Gastroesophageal sphincter (tissue), 4 donors: ENCODE data around the gene MACROD2. TPM values are rescaled to one million over a fixed set of nuclear protein-coding genes. Genes with fewer than 3 reads are reported as not detected.

Source experiments
- ATAC-seq: fragments of 150-250 bp; one replicate; pipeline ENCODE4 v1.9.1; 2016; ENCODE audit warnings: mild to moderate bottlenecking, moderate library complexity
- H3K27ac ChIP-seq, 4 donors: fragments of 200-600 bp; sonication (generic) in 3 of 4; 1 replicate in 3 of 4; 2 replicates in 1 of 4; pipeline ENCODE4 v1.5.1; 2016 to 2019
- H3K27me3 ChIP-seq: fragments of 200-600 bp; sonication (generic); one replicate; pipeline ENCODE4 v1.5.1; 2019
- H3K36me3 ChIP-seq, 2 donors: fragments of 200-600 bp; sonication (generic); one replicate each; pipeline ENCODE4 v1.5.1; 2019; ENCODE audit warnings: control low read depth in 1 of 2
- H3K4me1 ChIP-seq, 3 donors: fragments of 200-600 bp; sonication (generic); 1 replicate in 2 of 3; 2 replicates in 1 of 3; pipeline ENCODE4 v1.5.1; 2016 to 2019; ENCODE audit warnings: control low read depth in 2 of 3
- H3K4me3 ChIP-seq, 2 donors: fragments of 200-600 bp; sonication (generic); one replicate each; pipeline ENCODE4 v1.5.1; 2019; ENCODE audit warnings: mild to moderate bottlenecking in 1 of 2, moderate library complexity in 1 of 2
- H3K9me3 ChIP-seq, 3 donors: fragments of 200-600 bp; sonication (generic); one replicate each; pipeline ENCODE4 v1.5.1; 2017 to 2019; ENCODE audit warnings: control low read depth in 2 of 3
- EP300 ChIP-seq: sonication (generic); formaldehyde crosslinking; IDR thresholded peaks from one replicate; pipeline ENCODE4 v1.6.1; 2017; ENCODE audit warnings: antibody characterized with exemption, mild to moderate bottlenecking
- POLR2A ChIP-seq, 2 donors: fragments of 450-650 bp; IDR thresholded peaks; one replicate each; pipeline ENCODE4 v1.6.1; 2017; ENCODE audit warnings: antibody characterized with exemption in 2 of 2, mild to moderate bottlenecking in 2 of 2, moderate library complexity in 1 of 2
- POLR2AphosphoS5 ChIP-seq: sonication (generic); formaldehyde crosslinking; IDR thresholded peaks from one replicate; pipeline ENCODE4 v1.6.1; 2017; ENCODE audit warnings: antibody characterized with exemption
- WGBS, 2 donors: methylation state at CpG; one replicate each; pipeline ENCODE4 v1.1.5; 2018; ENCODE audit warnings: low coverage in 1 of 2; 5-methylcytosine and 5-hydroxymethylcytosine counted together
- total RNA-seq, 4 donors: library from RNA; depleted of rRNA; stranded (reverse); fragments of >200 nt; gene quantifications; one replicate each; pipeline ENCODE4 v1.1.0, GENCODE V29; 2016
- TF ChIP-seq, protein P1 (sequence below), 4 experiments: fragments of 200-600 bp in 2 of 4; fragments of 450-650 bp in 2 of 4; sonication (generic) in 1 of 4; IDR thresholded peaks; one replicate each; pipeline ENCODE4 v1.5.1; 2017 to 2019; ENCODE audit warnings: antibody characterized with exemption in 4 of 4, mild to moderate bottlenecking in 2 of 4, moderate library complexity in 2 of 4

MACROD2 gene
- total RNA-seq, 4 donors from 2014 or later, result 4.0 to 12.1 (median 7.4) TPM

DNA sequence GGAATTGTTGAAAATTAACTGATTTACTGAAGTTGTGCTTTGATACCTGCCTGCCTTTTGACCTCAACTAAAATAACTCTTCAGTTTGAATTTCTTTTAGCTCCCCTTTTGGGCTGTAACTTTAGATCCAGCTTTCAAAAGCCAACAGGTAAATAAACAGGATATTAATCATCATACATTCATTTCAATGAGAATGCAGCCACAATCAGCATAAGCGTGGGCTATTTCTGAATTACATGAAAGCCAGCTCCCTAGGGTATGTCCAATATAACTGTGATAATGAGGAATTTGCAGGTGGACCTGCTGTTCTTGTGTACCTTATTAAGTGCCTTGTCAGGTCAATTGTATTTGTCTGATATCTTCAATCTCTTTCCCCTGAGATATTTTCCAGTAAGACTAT lies 1747.3 kb downstream of the MACROD2 start:
- Histone ChIP-seq H3K27me3 (no peaks in the 10 kb centered on the region), H3K27ac (no peak overlapping the region), H3K4me3 (no peak overlapping the region), H3K36me3 (no peaks in the 10 kb centered on the region), H3K4me1 (no peaks in the 10 kb centered on the region), H3K9me3 (peaks cover 0 to 8% (median 0%) of the 10 kb centered on the region in 3 donors)
- TF ChIP-seq POLR2A (IDR thresholded peaks at IDR 0.05) (no peak), EP300 (no peak), POLR2AphosphoS5 (no peak)
- TF ChIP-seq, protein P1, sequence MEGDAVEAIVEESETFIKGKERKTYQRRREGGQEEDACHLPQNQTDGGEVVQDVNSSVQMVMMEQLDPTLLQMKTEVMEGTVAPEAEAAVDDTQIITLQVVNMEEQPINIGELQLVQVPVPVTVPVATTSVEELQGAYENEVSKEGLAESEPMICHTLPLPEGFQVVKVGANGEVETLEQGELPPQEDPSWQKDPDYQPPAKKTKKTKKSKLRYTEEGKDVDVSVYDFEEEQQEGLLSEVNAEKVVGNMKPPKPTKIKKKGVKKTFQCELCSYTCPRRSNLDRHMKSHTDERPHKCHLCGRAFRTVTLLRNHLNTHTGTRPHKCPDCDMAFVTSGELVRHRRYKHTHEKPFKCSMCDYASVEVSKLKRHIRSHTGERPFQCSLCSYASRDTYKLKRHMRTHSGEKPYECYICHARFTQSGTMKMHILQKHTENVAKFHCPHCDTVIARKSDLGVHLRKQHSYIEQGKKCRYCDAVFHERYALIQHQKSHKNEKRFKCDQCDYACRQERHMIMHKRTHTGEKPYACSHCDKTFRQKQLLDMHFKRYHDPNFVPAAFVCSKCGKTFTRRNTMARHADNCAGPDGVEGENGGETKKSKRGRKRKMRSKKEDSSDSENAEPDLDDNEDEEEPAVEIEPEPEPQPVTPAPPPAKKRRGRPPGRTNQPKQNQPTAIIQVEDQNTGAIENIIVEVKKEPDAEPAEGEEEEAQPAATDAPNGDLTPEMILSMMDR (IDR thresholded peaks at IDR 0.05), result no peak
- ATAC-seq, result no peak
- 100% methylated on average over 1 of the region's 1 CpG for WGBS, 2 donors

DNA sequence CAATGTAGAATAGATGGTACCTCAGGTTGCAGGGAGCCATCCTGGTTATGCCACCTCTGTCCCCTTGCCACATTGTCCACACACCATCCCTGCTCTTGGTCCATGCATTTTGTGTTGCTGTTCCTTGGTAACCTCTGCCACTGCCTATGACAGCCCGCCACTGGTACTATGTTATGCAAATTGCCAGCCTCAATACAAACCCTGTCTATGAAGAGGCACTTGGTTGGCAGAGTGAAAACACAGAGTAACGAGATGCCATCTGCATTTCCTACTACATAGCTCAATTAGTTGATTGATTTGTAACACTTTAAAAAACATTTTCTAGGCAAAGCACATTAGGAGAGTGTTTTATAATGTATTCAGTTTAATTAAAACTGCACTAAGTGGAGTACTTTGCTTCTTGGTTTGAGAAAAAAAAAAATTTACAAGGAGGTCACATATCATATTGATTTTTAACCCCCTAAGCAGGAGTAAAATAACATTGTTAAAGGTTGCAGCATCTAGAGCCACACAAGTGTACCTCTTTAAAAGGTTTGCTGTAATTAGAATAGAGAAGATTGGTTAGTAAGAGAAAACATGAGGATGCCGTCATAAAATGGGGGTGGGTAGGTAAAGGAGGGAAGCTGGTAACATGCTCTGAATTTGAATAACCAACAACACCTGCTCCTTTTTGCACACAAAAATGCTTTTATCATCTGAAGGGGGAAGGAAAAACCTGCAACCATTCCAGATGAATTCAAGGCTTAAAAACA lies 1760.9 kb downstream of the MACROD2 start:
- H3K4me3 ChIP-seq, result no peak overlapping the region
- no peaks in the 10 kb centered on the region for H3K36me3 ChIP-seq
- TF ChIP-seq, protein P1 (IDR thresholded peaks at IDR 0.05), result no peak
- TF ChIP-seq POLR2AphosphoS5 (no peak), EP300 (no peak), POLR2A (IDR thresholded peaks at IDR 0.05) (no peak)
- ATAC-seq, result no peak
- no peak overlapping the region for H3K27ac ChIP-seq
- H3K27me3 ChIP-seq, result no peaks in the 10 kb centered on the region
- H3K9me3 ChIP-seq, result no peaks in the 10 kb centered on the region
- H3K4me1 ChIP-seq, result peaks cover 0 to 15% (median 0%) of the 10 kb centered on the region in 3 donors
- WGBS, 2 donors, result 74 to 80% methylated on average over 2 of the region's 3 CpGs

DNA sequence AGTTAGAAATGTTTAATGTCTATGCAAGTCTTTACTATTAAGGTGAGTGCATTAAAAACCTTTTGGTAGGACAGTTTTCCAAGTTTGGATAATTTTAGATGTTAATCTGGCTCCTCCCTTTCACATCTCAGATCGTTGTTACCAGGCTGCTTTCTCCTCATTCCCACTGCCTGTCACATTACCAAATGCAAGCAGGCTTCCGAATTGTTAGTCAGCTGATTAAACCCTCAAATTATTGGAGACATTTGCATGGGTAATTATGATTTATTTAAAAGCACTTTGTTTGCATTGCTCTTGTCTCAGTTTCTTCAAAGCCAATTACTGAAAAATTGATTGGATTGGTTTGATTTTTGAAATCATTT lies 1761.4 kb downstream of the MACROD2 start:
- Histone ChIP-seq H3K27ac (no peak overlapping the region), H3K27me3 (no peaks in the 10 kb centered on the region), H3K4me3 (no peak overlapping the region), H3K9me3 (no peaks in the 10 kb centered on the region), H3K36me3 (no peaks in the 10 kb centered on the region), H3K4me1 (peaks cover 0 to 15% (median 0%) of the 10 kb centered on the region in 3 donors)
- ATAC-seq, result no peak
- 55 to 58% methylated on average over 2 of the region's 2 CpGs for WGBS, 2 donors
- TF ChIP-seq POLR2A (IDR thresholded peaks at IDR 0.05) (no peak), POLR2AphosphoS5 (no peak), EP300 (no peak)
- TF ChIP-seq, protein P1 (IDR thresholded peaks at IDR 0.05), result no peak

DNA sequence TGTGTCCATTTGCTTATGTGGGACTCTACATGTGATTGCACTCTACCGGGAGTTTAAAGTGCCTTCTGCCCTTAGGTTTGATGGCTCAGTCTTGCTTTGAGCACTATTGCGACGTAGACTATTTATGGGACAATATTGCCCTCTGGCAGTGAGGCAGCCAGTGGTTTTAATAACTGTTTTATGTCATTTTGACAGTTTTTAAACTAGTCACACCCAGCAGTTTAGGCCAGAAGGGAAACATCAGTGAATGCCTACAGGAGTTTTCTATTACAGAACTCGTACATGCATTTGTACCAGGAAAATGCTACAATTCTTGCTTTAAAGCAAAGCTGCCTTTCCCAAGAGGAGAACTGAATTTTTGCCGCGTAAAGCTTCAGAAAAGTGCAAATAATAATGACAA lies 1764.3 kb downstream of the MACROD2 start:
- no peak for ATAC-seq
- Histone ChIP-seq H3K4me1 (peaks cover 0 to 15% (median 0%) of the 10 kb centered on the region in 3 donors), H3K36me3 (no peaks in the 10 kb centered on the region), H3K4me3 (no peak overlapping the region), H3K27ac (no peak overlapping the region), H3K9me3 (no peaks in the 10 kb centered on the region), H3K27me3 (no peaks in the 10 kb centered on the region)
- TF ChIP-seq, protein P1 (IDR thresholded peaks at IDR 0.05), result peak in 1 of 4 experiments; percentile 15
- no peak for TF ChIP-seq EP300
- peak; percentile 85 for TF ChIP-seq POLR2AphosphoS5
- no peak for TF ChIP-seq POLR2A (IDR thresholded peaks at IDR 0.05)
- WGBS, 2 donors, result 15 to 20% methylated on average over 4 to 6 of the region's 6 CpGs

DNA sequence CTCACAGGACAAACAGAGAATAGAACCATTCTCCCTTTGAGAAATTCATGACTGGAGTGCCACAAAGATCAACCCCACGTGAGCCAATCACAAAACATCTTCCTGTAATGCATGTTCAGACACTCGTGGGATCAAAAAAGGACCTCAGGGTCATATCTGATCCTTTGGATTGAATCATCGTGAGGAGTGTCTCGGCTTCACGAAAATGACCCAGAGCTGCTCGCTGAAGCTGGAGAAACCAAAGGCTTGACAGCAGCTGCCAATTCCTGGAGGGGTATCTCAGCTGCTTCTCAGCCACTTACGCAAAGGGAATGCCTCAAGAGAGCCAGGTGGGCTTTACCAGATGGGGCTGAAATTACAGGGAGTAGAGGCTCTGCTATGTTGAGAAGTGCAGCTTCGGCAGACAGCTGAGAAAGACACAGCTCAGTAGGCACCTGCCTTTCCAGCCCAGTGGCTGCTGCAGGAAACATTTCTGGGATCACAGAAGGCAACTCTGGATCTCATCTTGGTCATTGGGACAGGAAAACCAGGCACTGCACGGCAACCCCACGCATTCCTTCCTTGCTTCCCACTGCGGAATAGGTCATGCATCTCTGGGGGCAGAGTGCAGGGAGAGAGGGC lies 1764.8 kb downstream of the MACROD2 start:
- Histone ChIP-seq H3K4me1 (peaks cover 0 to 15% (median 0%) of the 10 kb centered on the region in 3 donors), H3K27me3 (no peaks in the 10 kb centered on the region), H3K4me3 (no peak overlapping the region), H3K9me3 (no peaks in the 10 kb centered on the region), H3K36me3 (no peaks in the 10 kb centered on the region), H3K27ac (no peak overlapping the region)
- no peak for ATAC-seq
- 25 to 45% methylated on average over 1 to 7 of the region's 11 CpGs for WGBS, 2 donors
- TF ChIP-seq, protein P1 (IDR thresholded peaks at IDR 0.05), result no peak
- TF ChIP-seq POLR2AphosphoS5, result no peak
- no peak for TF ChIP-seq EP300
- TF ChIP-seq POLR2A (IDR thresholded peaks at IDR 0.05), result no peak
